ENCODE data around the gene NLRC3.

Gene NLRC3

GRCh38 chr16:3607634-3608033 lies 30.4 kb upstream of the NLRC3 start:
- DNase-seq: no peak
- Histone ChIP-seq H3K4me3 (ENCODE audit: insufficient read depth in 1 of 2, low read depth in 1 of 2, low read length in 2 of 2) (no peak overlapping the region), H3K27me3 (ENCODE audit: control insufficient read depth in 1 of 2, insufficient read depth in 1 of 2, low read length in 2 of 2) (no peaks in the 10 kb centered on the region), H2AK5ac (ENCODE audit: low read length, severe bottlenecking) (no peak overlapping the region), H2AFZ (ENCODE audit: low read depth, low read length) (no peak overlapping the region), H3K4ac (ENCODE audit: low read depth in 1 of 2, low read length in 2 of 2) (no peak overlapping the region), H3K27ac (ENCODE audit: low read length, poor library complexity, severe bottlenecking) (no peak overlapping the region), H2BK15ac (ENCODE audit: low read depth, poor library complexity, severe bottlenecking) (no peak overlapping the region), H3K36me3 (ENCODE audit: control insufficient read depth in 1 of 2, insufficient read depth in 2 of 2, low read depth in 1 of 2, low read length in 2 of 2) (peaks cover 15 to 21% of the 10 kb centered on the region in 2 experiments), H3K9me3 (ENCODE audit: control insufficient read depth, low read length) (no peaks in the 10 kb centered on the region), H2BK12ac (ENCODE audit: low read length in 2 of 2) (no peak overlapping the region), H3K79me1 (replicated peaks; ENCODE audit: low read length, poor library complexity, severe bottlenecking) (peaks cover 16% of the 10 kb centered on the region), H4K91ac (ENCODE audit: low read length) (no peak overlapping the region), H3K18ac (ENCODE audit: low read depth in 1 of 2, low read length in 2 of 2) (no peak overlapping the region), H3K14ac (ENCODE audit: low read length in 2 of 2) (no peak overlapping the region), H3K4me2 (ENCODE audit: low read length, poor library complexity, severe bottlenecking) (no peak overlapping the region), H2BK120ac (ENCODE audit: low read depth, low read length) (no peak overlapping the region), H3K9ac (ENCODE audit: low read length) (no peak overlapping the region), H2BK5ac (ENCODE audit: low read depth, low read length, poor library complexity, severe bottlenecking) (no peak overlapping the region), H4K8ac (ENCODE audit: low read length) (no peak overlapping the region), H3K4me1 (ENCODE audit: control insufficient read depth, insufficient read depth, low read depth, low read length) (peaks cover 3% of the 10 kb centered on the region), H3K23ac (ENCODE audit: low read length in 2 of 2) (no peak overlapping the region)
- WGBS: 100% methylated on average over 2 of the region's 2 CpGs

GRCh38 chr16:3607161-3607560 lies 30.0 kb upstream of the NLRC3 start:
- Histone ChIP-seq H3K4me3 (ENCODE audit: insufficient read depth in 1 of 2, low read depth in 1 of 2, low read length in 2 of 2) (no peak overlapping the region), H3K23ac (ENCODE audit: low read length in 2 of 2) (no peak overlapping the region), H4K8ac (ENCODE audit: low read length) (no peak overlapping the region), H3K4me2 (ENCODE audit: low read length, poor library complexity, severe bottlenecking) (no peak overlapping the region), H2BK120ac (ENCODE audit: low read depth, low read length) (no peak overlapping the region), H3K9ac (ENCODE audit: low read length) (no peak overlapping the region), H2BK5ac (ENCODE audit: low read depth, low read length, poor library complexity, severe bottlenecking) (no peak overlapping the region), H3K4me1 (ENCODE audit: control insufficient read depth, insufficient read depth, low read depth, low read length) (peaks cover 2% of the 10 kb centered on the region), H2AK5ac (ENCODE audit: low read length, severe bottlenecking) (no peak overlapping the region), H3K14ac (ENCODE audit: low read length in 2 of 2) (no peak overlapping the region), H2AFZ (ENCODE audit: low read depth, low read length) (no peak overlapping the region), H2BK12ac (ENCODE audit: low read length in 2 of 2) (no peak overlapping the region), H3K27ac (ENCODE audit: low read length, poor library complexity, severe bottlenecking) (no peak overlapping the region), H3K18ac (ENCODE audit: low read depth in 1 of 2, low read length in 2 of 2) (no peak overlapping the region), H2BK15ac (ENCODE audit: low read depth, poor library complexity, severe bottlenecking) (no peak overlapping the region), H3K79me1 (replicated peaks; ENCODE audit: low read length, poor library complexity, severe bottlenecking) (peaks cover 16% of the 10 kb centered on the region), H3K9me3 (ENCODE audit: control insufficient read depth, low read length) (no peaks in the 10 kb centered on the region), H3K36me3 (ENCODE audit: control insufficient read depth in 1 of 2, insufficient read depth in 2 of 2, low read depth in 1 of 2, low read length in 2 of 2) (peaks cover 20 to 26% of the 10 kb centered on the region in 2 experiments), H3K4ac (ENCODE audit: low read depth in 1 of 2, low read length in 2 of 2) (no peak overlapping the region), H3K27me3 (ENCODE audit: control insufficient read depth in 1 of 2, insufficient read depth in 1 of 2, low read length in 2 of 2) (no peaks in the 10 kb centered on the region), H4K91ac (ENCODE audit: low read length) (no peak overlapping the region)
- no peak for DNase-seq
- 99% methylated on average over 7 of the region's 7 CpGs for WGBS

GRCh38 chr16:3606441-3606840 lies 29.2 kb upstream of the NLRC3 start:
- no peak overlapping the region for H2BK12ac ChIP-seq (ENCODE audit: low read length in 2 of 2)

GRCh38 chr16:3602320-3602653 lies 25.1 kb upstream of the NLRC3 start:
- DNase-seq: no peak
- Histone ChIP-seq H2BK5ac (ENCODE audit: low read depth, low read length, poor library complexity, severe bottlenecking) (no peak overlapping the region), H3K9ac (ENCODE audit: low read length) (no peak overlapping the region), H3K9me3 (ENCODE audit: control insufficient read depth, low read length) (peaks cover 14% of the 10 kb centered on the region), H3K18ac (ENCODE audit: low read depth in 1 of 2, low read length in 2 of 2) (no peak overlapping the region), H2BK120ac (ENCODE audit: low read depth, low read length) (no peak overlapping the region), H2BK12ac (ENCODE audit: low read length in 2 of 2) (no peak overlapping the region), H3K4me2 (ENCODE audit: low read length, poor library complexity, severe bottlenecking) (no peak overlapping the region), H3K14ac (ENCODE audit: low read length in 2 of 2) (no peak overlapping the region), H2BK15ac (ENCODE audit: low read depth, poor library complexity, severe bottlenecking) (no peak overlapping the region), H2AFZ (ENCODE audit: low read depth, low read length) (no peak overlapping the region), H3K4me1 (ENCODE audit: control insufficient read depth, insufficient read depth, low read depth, low read length) (no peaks in the 10 kb centered on the region), H4K91ac (ENCODE audit: low read length) (no peak overlapping the region), H3K4me3 (ENCODE audit: insufficient read depth in 1 of 2, low read depth in 1 of 2, low read length in 2 of 2) (no peak overlapping the region), H3K4ac (ENCODE audit: low read depth in 1 of 2, low read length in 2 of 2) (no peak overlapping the region), H4K8ac (ENCODE audit: low read length) (no peak overlapping the region), H3K79me1 (replicated peaks; ENCODE audit: low read length, poor library complexity, severe bottlenecking) (peaks cover 3% of the 10 kb centered on the region), H2AK5ac (ENCODE audit: low read length, severe bottlenecking) (no peak overlapping the region), H3K27ac (ENCODE audit: low read length, poor library complexity, severe bottlenecking) (no peak overlapping the region), H3K23ac (ENCODE audit: low read length in 2 of 2) (no peak overlapping the region), H3K36me3 (ENCODE audit: control insufficient read depth in 1 of 2, insufficient read depth in 2 of 2, low read depth in 1 of 2, low read length in 2 of 2) (peaks cover 56 to 59% of the 10 kb centered on the region in 2 experiments), H3K27me3 (ENCODE audit: control insufficient read depth in 1 of 2, insufficient read depth in 1 of 2, low read length in 2 of 2) (no peaks in the 10 kb centered on the region)
- 98% methylated on average over 7 of the region's 7 CpGs for WGBS

More at GRCh38 chr16:3606441-3606840, 29.2 kb upstream of the NLRC3 start:
- Histone ChIP-seq H3K27ac (ENCODE audit: low read length, poor library complexity, severe bottlenecking) (no peak overlapping the region), H3K36me3 (ENCODE audit: control insufficient read depth in 1 of 2, insufficient read depth in 2 of 2, low read depth in 1 of 2, low read length in 2 of 2) (peaks cover 23 to 33% of the 10 kb centered on the region in 2 experiments), H3K9ac (ENCODE audit: low read length) (no peak overlapping the region), H3K14ac (ENCODE audit: low read length in 2 of 2) (no peak overlapping the region), H3K27me3 (ENCODE audit: control insufficient read depth in 1 of 2, insufficient read depth in 1 of 2, low read length in 2 of 2) (no peaks in the 10 kb centered on the region), H4K91ac (ENCODE audit: low read length) (no peak overlapping the region), H4K8ac (ENCODE audit: low read length) (no peak overlapping the region), H3K4me2 (ENCODE audit: low read length, poor library complexity, severe bottlenecking) (no peak overlapping the region), H2AK5ac (ENCODE audit: low read length, severe bottlenecking) (no peak overlapping the region), H3K9me3 (ENCODE audit: control insufficient read depth, low read length) (no peaks in the 10 kb centered on the region), H2BK120ac (ENCODE audit: low read depth, low read length) (no peak overlapping the region), H2BK5ac (ENCODE audit: low read depth, low read length, poor library complexity, severe bottlenecking) (no peak overlapping the region), H3K4ac (ENCODE audit: low read depth in 1 of 2, low read length in 2 of 2) (no peak overlapping the region), H3K4me1 (ENCODE audit: control insufficient read depth, insufficient read depth, low read depth, low read length) (peaks cover 2% of the 10 kb centered on the region), H2BK15ac (ENCODE audit: low read depth, poor library complexity, severe bottlenecking) (no peak overlapping the region), H3K79me1 (replicated peaks; ENCODE audit: low read length, poor library complexity, severe bottlenecking) (peaks cover 17% of the 10 kb centered on the region), H3K23ac (ENCODE audit: low read length in 2 of 2) (no peak overlapping the region), H3K4me3 (ENCODE audit: insufficient read depth in 1 of 2, low read depth in 1 of 2, low read length in 2 of 2) (no peak overlapping the region), H3K18ac (ENCODE audit: low read depth in 1 of 2, low read length in 2 of 2) (no peak overlapping the region), H2AFZ (ENCODE audit: low read depth, low read length) (no peak overlapping the region)
- WGBS: 96% methylated on average over 10 of the region's 11 CpGs
- DNase-seq: no peak

All from mesenchymal stem cell (in vitro differentiated cells and primary cell).